Renal pelvis (tissue), 4 donors: ENCODE results near the gene SCGB1A1. TPM values are rescaled to one million over a fixed set of nuclear protein-coding genes. Genes with fewer than 3 reads are reported as not detected.
A peak's percentile ranks its signal among the peaks of the same experiment; 100 is the strongest.

ENCODE experiments used
- DNase-seq: peaks from one replicate; pipeline ENCODE4 v3.0.0-alpha.2; 2013
- polyA plus RNA-seq, 3 donors: library from polyadenylated mRNA; unstranded; fragments of 120-200 nt; gene quantifications; one replicate each; pipeline ENCODE4 v1.2.1, GENCODE V29; 2013; ENCODE audit not compliant: insufficient read length in 3 of 3

The SCGB1A1 gene
- polyA plus RNA-seq, 3 donors, result not detected

- DNase-seq, result no peak
Measured at GRCh38 chr11:62398011-62398994, 20.5 kb upstream of the SCGB1A1 start.

GRCh38 chr11:62399172-62399877 is 19.5 kb upstream of the SCGB1A1 start:
- no peak for DNase-seq

- peak; percentile 19 for DNase-seq
Measured at GRCh38 chr11:62399878-62400266, 19.0 kb upstream of the SCGB1A1 start.

- DNase-seq, result no peak
Measured at GRCh38 chr11:62400281-62400680, 18.6 kb upstream of the SCGB1A1 start.

- DNase-seq, result peak; percentile 73
Measured at GRCh38 chr11:62400760-62401159, 18.1 kb upstream of the SCGB1A1 start.

GRCh38 chr11:62401356-62401755 is 17.5 kb upstream of the SCGB1A1 start:
- no peak for DNase-seq

- DNase-seq, result no peak
Measured at GRCh38 chr11:62401811-62402210, 17.0 kb upstream of the SCGB1A1 start.

GRCh38 chr11:62402226-62402959 is 16.4 kb upstream of the SCGB1A1 start:
- no peak for DNase-seq

- DNase-seq, result no peak
Measured at GRCh38 chr11:62402960-62403730, 15.7 kb upstream of the SCGB1A1 start.

- no peak for DNase-seq
Measured at GRCh38 chr11:62404435-62404834, 14.4 kb upstream of the SCGB1A1 start.

GRCh38 chr11:62404901-62405300 is 13.9 kb upstream of the SCGB1A1 start:
- no peak for DNase-seq

GRCh38 chr11:62406034-62406433 is 12.8 kb upstream of the SCGB1A1 start:
- no peak for DNase-seq

- DNase-seq, result no peak
Measured at GRCh38 chr11:62409831-62410230, 9.0 kb upstream of the SCGB1A1 start.

GRCh38 chr11:62410972-62411371 is 7.9 kb upstream of the SCGB1A1 start:
- DNase-seq, result no peak

GRCh38 chr11:62411524-62411923 is 7.3 kb upstream of the SCGB1A1 start:
- no peak for DNase-seq

GRCh38 chr11:62413060-62413696 is 5.7 kb upstream of the SCGB1A1 start:
- DNase-seq, result no peak

- DNase-seq, result no peak
Measured at GRCh38 chr11:62416596-62416995, 2.2 kb upstream of the SCGB1A1 start.

- DNase-seq, result no peak
Measured at GRCh38 chr11:62418136-62418535, 697 bp upstream of the SCGB1A1 start.

GRCh38 chr11:62419314-62419929 is 589 bp downstream of the SCGB1A1 start:
- DNase-seq, result peak; percentile 34

- DNase-seq, result no peak
Measured at GRCh38 chr11:62419943-62420342, 1.1 kb downstream of the SCGB1A1 start.

- no peak for DNase-seq
Measured at GRCh38 chr11:62420882-62421281, 2.0 kb downstream of the SCGB1A1 start.
